SK-N-SH treated with all-trans-retinoic acid at 6 μM for 48 hours (cell line): Measurements from ENCODE around the gene ARHGAP30.
"Not testable (repeated sequence)": the region's sequence is repeated elsewhere in the genome, so short reads cannot be mapped to it uniquely, and the experiment has no call there.

Experiments
- BACH2 ChIP-seq: fragments of 250-450 bp; sonication (Bioruptor Pico); IDR thresholded peaks from 2 replicates; pipeline ENCODE4 v1.9.0; 2021; ENCODE audit warnings: mild to moderate bottlenecking, borderline replicate concordance
- OSR1 ChIP-seq: fragments of 250-450 bp; sonication (Bioruptor Pico); IDR thresholded peaks from 2 replicates; pipeline ENCODE4 v1.8.0; 2022; ENCODE audit warnings: moderate library complexity, mild to moderate bottlenecking, inconsistent platforms
- RARB ChIP-seq: fragments of 250-450 bp; sonication (Bioruptor Pico); IDR thresholded peaks from 2 replicates; pipeline ENCODE4 v1.8.0; 2021; ENCODE audit warnings: mild to moderate bottlenecking, moderate library complexity
- ZFP3 ChIP-seq: fragments of 250-450 bp; sonication (Bioruptor Pico); IDR thresholded peaks from 2 replicates; pipeline ENCODE4 v1.5.0; 2020; ENCODE audit warnings: mild to moderate bottlenecking, moderate library complexity
- ZNF8 ChIP-seq: fragments of 450-650 bp; formaldehyde crosslinking; IDR thresholded peaks from 2 replicates; pipeline ENCODE4 v1.5.0; 2020; ENCODE audit warnings: mild to moderate bottlenecking, moderate library complexity
- TF ChIP-seq, protein P1 (sequence below): fragments of 250-450 bp; sonication (Bioruptor Pico); IDR thresholded peaks from 2 replicates; pipeline ENCODE4 v1.8.0; 2021; ENCODE audit warnings: low read depth, mild to moderate bottlenecking, moderate library complexity, borderline replicate concordance
- TF ChIP-seq, protein P2 (sequence below): fragments of 250-450 bp; sonication (Bioruptor Pico); IDR thresholded peaks from 2 replicates; pipeline ENCODE4 v1.8.0; 2020; ENCODE audit warnings: mild to moderate bottlenecking, moderate library complexity, borderline replicate concordance

DNA sequence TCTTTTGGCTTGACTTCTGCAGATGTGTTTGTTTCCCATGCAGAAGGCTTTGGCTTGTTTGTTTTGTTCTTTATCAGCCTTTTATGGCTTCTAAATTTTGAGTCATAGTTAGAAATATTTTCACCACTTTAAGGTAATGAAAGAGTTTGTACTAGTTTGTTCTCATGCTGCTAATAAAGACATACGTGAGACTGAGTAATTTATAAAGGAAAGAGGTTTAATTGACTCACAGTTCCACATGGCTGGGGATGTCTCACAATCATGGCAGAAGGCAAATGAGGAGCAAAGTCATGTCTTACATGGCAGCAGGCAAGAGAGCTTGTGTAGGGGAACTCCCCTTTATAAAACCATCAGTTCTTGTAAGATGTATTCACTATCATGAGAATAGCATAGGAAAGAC is 42.7 kb downstream of the ARHGAP30 start:
- TF ChIP-seq, protein P1, sequence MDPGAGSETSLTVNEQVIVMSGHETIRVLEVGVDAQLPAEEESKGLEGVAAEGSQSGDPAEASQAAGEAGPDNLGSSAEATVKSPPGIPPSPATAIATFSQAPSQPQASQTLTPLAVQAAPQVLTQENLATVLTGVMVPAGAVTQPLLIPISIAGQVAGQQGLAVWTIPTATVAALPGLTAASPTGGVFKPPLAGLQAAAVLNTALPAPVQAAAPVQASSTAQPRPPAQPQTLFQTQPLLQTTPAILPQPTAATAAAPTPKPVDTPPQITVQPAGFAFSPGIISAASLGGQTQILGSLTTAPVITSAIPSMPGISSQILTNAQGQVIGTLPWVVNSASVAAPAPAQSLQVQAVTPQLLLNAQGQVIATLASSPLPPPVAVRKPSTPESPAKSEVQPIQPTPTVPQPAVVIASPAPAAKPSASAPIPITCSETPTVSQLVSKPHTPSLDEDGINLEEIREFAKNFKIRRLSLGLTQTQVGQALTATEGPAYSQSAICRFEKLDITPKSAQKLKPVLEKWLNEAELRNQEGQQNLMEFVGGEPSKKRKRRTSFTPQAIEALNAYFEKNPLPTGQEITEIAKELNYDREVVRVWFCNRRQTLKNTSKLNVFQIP, result not testable (repeated sequence)
- TF ChIP-seq RARB (CRISPR knock-in tag); ZFP3 (CRISPR knock-in tag); BACH2 (CRISPR knock-in tag); OSR1 (CRISPR knock-in tag); ZNF8: not testable (repeated sequence)
- TF ChIP-seq, protein P2, sequence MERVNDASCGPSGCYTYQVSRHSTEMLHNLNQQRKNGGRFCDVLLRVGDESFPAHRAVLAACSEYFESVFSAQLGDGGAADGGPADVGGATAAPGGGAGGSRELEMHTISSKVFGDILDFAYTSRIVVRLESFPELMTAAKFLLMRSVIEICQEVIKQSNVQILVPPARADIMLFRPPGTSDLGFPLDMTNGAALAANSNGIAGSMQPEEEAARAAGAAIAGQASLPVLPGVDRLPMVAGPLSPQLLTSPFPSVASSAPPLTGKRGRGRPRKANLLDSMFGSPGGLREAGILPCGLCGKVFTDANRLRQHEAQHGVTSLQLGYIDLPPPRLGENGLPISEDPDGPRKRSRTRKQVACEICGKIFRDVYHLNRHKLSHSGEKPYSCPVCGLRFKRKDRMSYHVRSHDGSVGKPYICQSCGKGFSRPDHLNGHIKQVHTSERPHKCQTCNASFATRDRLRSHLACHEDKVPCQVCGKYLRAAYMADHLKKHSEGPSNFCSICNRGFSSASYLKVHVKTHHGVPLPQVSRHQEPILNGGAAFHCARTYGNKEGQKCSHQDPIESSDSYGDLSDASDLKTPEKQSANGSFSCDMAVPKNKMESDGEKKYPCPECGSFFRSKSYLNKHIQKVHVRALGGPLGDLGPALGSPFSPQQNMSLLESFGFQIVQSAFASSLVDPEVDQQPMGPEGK, result not testable (repeated sequence)
